Measurements from ENCODE around the gene UHRF2. TPM values are rescaled to one million over a fixed set of nuclear protein-coding genes. Genes with fewer than 3 reads are reported as not detected.
A peak's percentile ranks its signal among the peaks of the same experiment; 100 is the strongest.
"Not testable (repeated sequence)": the region's sequence is repeated elsewhere in the genome, so short reads cannot be mapped to it uniquely, and the experiment has no call there.

The UHRF2 gene
- polyA plus RNA-seq, 1 donor, result 52.3 TPM

DNA sequence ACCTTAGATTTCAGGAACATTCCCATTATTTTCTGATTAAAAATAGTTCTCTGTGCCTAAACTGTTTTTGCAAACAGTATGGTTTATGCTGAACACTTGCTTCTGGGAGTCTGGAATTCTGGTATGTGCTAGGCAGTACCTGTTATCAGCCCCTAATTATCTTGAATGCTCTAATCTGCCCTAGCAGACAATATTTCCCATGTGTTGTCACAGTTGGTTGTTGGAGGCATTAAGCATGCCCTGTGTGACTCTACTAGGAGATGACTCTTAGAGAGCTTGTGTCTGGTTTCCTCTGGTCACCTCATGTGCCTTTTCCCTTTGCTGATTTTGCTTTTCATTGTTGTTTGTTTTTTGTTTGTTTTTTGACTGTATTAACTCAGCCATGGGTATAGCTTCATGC, 36.6 kb downstream of the UHRF2 start:
- H3K36me3 ChIP-seq (ENCODE audit: control insufficient read depth, insufficient read depth, low read length), result peaks cover 6% of the 10 kb centered on the region
- H3K27ac ChIP-seq (ENCODE audit: low read length), result no peak overlapping the region
- no peaks in the 10 kb centered on the region for H3K4me1 ChIP-seq (ENCODE audit: control insufficient read depth, insufficient read depth, low read length)
- no peaks in the 10 kb centered on the region for H3K9me3 ChIP-seq (ENCODE audit: control insufficient read depth, low read depth, low read length)
- H3K4me3 ChIP-seq (ENCODE audit: low read length), result no peak overlapping the region
- DNase-seq, result peak in 1 of 2 donors; percentile 16
- no peaks in the 10 kb centered on the region for H3K27me3 ChIP-seq (ENCODE audit: control insufficient read depth, insufficient read depth, low read length)

DNA sequence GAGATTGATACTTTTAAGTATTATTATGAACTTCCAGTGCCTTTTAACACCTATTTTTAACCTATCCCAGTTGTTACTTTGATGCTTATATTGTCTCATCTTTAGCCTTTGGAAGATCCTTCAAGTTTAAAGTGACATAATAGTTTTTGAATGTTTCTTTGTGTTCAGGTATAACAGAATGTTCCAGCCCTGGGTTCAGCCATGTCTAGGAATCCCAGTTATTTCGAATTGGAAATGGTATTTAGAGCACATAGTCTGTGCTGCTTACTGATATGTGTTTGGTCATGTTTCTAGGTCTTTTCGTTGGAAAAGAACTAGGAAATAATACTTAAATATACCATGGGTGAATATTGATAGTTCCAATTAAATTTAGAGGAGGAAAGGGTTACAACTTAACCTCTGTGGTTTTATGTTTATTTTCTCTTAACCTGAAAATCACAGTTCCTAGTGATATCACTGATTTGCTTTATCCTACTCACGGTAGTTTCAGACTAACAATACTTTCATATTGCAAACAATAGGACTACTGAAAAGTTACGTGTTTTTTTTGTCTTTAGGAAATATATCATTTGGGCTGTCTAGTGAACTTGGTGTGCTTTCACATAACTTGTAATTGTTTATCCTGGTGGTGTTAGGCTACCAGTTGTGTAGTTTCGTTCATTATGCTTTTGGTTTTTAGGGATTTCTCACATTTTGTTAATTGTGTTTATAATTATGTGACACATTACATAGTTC, 37.8 kb downstream of the UHRF2 start:
- no peaks in the 10 kb centered on the region for H3K27me3 ChIP-seq (ENCODE audit: control insufficient read depth, insufficient read depth, low read length)
- DNase-seq, result no peak
- H3K4me3 ChIP-seq (ENCODE audit: low read length), result no peak overlapping the region
- H3K27ac ChIP-seq (ENCODE audit: low read length), result no peak overlapping the region
- H3K4me1 ChIP-seq (ENCODE audit: control insufficient read depth, insufficient read depth, low read length), result no peaks in the 10 kb centered on the region
- H3K9me3 ChIP-seq (ENCODE audit: control insufficient read depth, low read depth, low read length), result no peaks in the 10 kb centered on the region
- peaks cover 5% of the 10 kb centered on the region for H3K36me3 ChIP-seq (ENCODE audit: control insufficient read depth, insufficient read depth, low read length)
- 71% methylated on average over 3 of the region's 5 CpGs for WGBS (ENCODE audit: insufficient coverage, low lambda C conversion rate)

DNA sequence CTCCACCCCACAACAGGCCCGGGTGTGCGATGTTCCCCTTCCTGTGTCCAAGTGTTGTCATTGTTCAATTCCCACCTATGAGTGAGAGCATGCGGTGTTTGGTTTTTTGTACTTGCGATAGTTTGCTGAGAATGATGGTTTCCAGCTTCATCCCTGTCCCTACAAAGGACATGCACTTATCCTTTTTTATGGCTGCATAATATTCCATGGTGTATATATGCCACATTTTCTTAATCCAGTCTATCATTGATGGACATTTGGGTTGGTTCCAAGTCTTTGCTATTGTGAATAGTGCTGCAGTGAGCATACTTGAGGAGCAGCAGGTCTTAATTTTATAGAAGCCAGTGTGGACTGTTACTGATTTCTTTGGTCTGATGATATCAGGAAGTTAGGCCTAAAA, 42.3 kb downstream of the UHRF2 start:
- not testable (repeated sequence) for H3K27ac ChIP-seq (ENCODE audit: low read length); H3K36me3 ChIP-seq (ENCODE audit: control insufficient read depth, insufficient read depth, low read length); H3K9me3 ChIP-seq (ENCODE audit: control insufficient read depth, low read depth, low read length); H3K4me1 ChIP-seq (ENCODE audit: control insufficient read depth, insufficient read depth, low read length); H3K27me3 ChIP-seq (ENCODE audit: control insufficient read depth, insufficient read depth, low read length); H3K4me3 ChIP-seq (ENCODE audit: low read length); DNase-seq
- WGBS (ENCODE audit: insufficient coverage, low lambda C conversion rate), result 80% methylated on average over 1 of the region's 4 CpGs

DNA sequence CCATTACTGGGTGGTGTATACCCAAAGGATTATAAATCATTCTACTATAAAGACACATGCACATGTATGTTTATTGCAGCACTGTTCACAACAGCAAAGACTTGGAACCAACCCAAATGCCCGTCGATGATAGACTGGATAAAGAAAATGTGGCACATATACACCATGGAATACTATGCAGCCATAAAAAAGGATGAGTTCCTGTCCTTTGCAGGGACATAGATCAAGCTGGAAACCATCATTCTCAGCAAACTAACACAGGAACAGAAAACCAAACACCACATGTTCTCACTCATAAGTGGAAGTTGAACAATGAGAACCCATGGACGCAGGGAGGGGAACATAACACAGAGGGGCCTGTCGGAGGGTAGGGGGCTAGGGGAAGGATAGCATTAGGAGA, 45.7 kb downstream of the UHRF2 start:
- WGBS (ENCODE audit: insufficient coverage, low lambda C conversion rate), result no CpG with 5 or more reads among the region's 4 CpGs
- not testable (repeated sequence) for H3K27ac ChIP-seq (ENCODE audit: low read length); H3K9me3 ChIP-seq (ENCODE audit: control insufficient read depth, low read depth, low read length); H3K4me3 ChIP-seq (ENCODE audit: low read length); H3K4me1 ChIP-seq (ENCODE audit: control insufficient read depth, insufficient read depth, low read length); H3K27me3 ChIP-seq (ENCODE audit: control insufficient read depth, insufficient read depth, low read length); H3K36me3 ChIP-seq (ENCODE audit: control insufficient read depth, insufficient read depth, low read length); DNase-seq

DNA sequence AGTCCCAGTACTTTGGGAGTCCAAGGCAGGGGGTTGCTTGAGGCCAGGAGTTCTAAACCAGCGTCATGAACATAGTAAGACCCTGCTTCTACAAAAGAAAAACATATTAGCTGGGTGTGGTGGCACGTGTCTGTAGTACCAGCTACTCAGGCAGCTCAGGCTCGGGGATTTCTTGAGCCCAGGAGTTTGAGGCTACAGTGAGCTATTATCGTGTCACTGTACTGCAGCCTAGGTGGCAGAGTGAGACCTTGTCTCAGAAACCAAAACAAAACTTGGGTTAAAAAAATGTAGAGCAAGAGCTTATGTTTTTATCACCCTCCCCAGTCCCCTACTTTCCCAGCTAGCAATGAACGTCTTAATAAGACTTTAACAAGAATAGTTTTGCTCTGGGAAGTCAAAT, 46.7 kb downstream of the UHRF2 start:
- WGBS (ENCODE audit: insufficient coverage, low lambda C conversion rate), result no CpG with 5 or more reads among the region's 5 CpGs
- Histone ChIP-seq H3K4me1 (ENCODE audit: control insufficient read depth, insufficient read depth, low read length) (no peaks in the 10 kb centered on the region), H3K27me3 (ENCODE audit: control insufficient read depth, insufficient read depth, low read length) (no peaks in the 10 kb centered on the region), H3K4me3 (ENCODE audit: low read length) (no peak overlapping the region), H3K9me3 (ENCODE audit: control insufficient read depth, low read depth, low read length) (no peaks in the 10 kb centered on the region), H3K36me3 (ENCODE audit: control insufficient read depth, insufficient read depth, low read length) (peaks cover 10% of the 10 kb centered on the region), H3K27ac (ENCODE audit: low read length) (no peak overlapping the region)
- no peak for DNase-seq

DNA sequence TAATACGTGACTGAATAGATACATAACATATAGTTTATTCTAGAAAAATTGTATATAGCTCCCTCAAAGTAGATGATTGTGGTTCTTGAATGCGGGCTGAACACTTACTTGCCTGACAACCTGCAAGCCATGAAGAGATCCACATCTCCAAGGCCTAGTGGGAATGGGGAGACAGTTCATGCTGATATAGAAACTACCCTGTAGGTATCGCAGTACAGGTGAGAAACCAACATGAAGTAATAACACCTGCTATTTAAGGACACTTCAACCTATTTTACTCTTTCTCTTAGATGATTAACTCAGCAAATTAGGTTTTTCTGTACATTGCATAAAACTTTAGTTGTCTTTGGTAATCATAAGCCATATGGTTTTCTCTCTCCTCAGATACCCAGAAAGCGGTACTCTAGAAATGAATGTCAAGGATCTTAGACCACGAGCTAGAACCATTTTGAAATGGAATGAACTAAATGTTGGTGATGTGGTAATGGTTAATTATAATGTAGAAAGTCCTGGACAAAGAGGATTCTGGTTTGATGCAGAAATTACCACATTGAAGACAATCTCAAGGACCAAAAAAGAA, 47.3 kb downstream of the UHRF2 start:
- Histone ChIP-seq H3K27ac (ENCODE audit: low read length) (no peak overlapping the region), H3K4me3 (ENCODE audit: low read length) (no peak overlapping the region), H3K4me1 (ENCODE audit: control insufficient read depth, insufficient read depth, low read length) (no peaks in the 10 kb centered on the region), H3K36me3 (ENCODE audit: control insufficient read depth, insufficient read depth, low read length) (peaks cover 8% of the 10 kb centered on the region), H3K9me3 (ENCODE audit: control insufficient read depth, low read depth, low read length) (no peaks in the 10 kb centered on the region), H3K27me3 (ENCODE audit: control insufficient read depth, insufficient read depth, low read length) (no peaks in the 10 kb centered on the region)
- 100% methylated on average over 2 of the region's 5 CpGs for WGBS (ENCODE audit: insufficient coverage, low lambda C conversion rate)
- no peak for DNase-seq

DNA sequence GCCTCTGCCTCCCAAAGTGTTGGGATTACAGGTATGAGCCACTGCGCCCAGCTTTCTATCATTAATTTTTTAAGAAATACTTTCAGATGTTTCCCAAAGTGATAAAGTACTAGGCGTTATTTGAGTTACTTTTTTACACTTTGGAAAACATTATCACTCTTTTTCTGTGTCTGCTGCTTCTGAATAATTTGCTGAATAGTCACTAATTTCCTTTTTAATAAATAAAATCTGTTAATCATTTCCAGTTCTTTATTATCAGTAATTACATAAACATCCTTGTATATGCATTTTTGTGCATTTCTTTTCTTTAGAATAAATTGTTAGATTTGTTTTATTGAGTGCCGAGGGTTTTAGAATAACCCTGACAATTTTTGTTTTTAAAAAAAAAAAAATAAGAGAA, 48.6 kb downstream of the UHRF2 start:
- Histone ChIP-seq H3K36me3 (ENCODE audit: control insufficient read depth, insufficient read depth, low read length) (peaks cover 8% of the 10 kb centered on the region), H3K27ac (ENCODE audit: low read length) (no peak overlapping the region), H3K27me3 (ENCODE audit: control insufficient read depth, insufficient read depth, low read length) (no peaks in the 10 kb centered on the region), H3K4me1 (ENCODE audit: control insufficient read depth, insufficient read depth, low read length) (no peaks in the 10 kb centered on the region), H3K4me3 (ENCODE audit: low read length) (no peak overlapping the region), H3K9me3 (ENCODE audit: control insufficient read depth, low read depth, low read length) (no peaks in the 10 kb centered on the region)
- WGBS (ENCODE audit: insufficient coverage, low lambda C conversion rate), result 95% methylated on average over 2 of the region's 3 CpGs
- DNase-seq, result no peak

DNA sequence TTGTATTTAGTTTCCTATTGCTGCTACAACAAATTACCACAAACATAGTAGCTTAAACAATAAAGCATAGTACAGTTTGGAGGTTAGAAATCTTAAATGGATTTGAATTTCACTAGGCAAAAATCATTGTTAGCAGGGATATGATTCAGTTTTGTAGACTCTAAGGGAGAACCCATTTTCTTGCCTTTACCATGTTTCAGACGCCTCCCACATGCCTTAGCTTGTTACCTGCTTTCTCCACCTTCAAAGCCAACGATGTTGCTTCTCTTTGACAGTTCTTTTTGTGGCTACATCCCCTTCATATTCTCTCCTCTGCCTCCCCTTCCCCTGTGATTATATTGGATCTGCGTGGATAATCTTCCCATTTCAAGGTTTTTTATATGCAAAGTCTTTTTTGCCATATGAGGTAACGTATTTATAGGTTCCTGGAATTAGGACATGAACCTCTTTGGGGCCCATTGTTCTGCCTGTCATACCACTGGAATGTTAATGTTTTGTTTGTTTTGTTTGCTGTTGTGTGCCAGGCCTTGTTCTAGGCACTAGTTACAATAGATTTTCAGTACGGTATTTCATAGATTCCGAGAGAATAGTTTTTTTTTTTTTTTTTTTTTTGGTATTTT, 54.1 kb downstream of the UHRF2 start:
- Histone ChIP-seq H3K27ac (ENCODE audit: low read length) (no peak overlapping the region), H3K27me3 (ENCODE audit: control insufficient read depth, insufficient read depth, low read length) (no peaks in the 10 kb centered on the region), H3K4me1 (ENCODE audit: control insufficient read depth, insufficient read depth, low read length) (no peaks in the 10 kb centered on the region), H3K4me3 (ENCODE audit: low read length) (no peak overlapping the region), H3K9me3 (ENCODE audit: control insufficient read depth, low read depth, low read length) (no peaks in the 10 kb centered on the region), H3K36me3 (ENCODE audit: control insufficient read depth, insufficient read depth, low read length) (peaks cover 17% of the 10 kb centered on the region)
- no peak for DNase-seq
- WGBS (ENCODE audit: insufficient coverage, low lambda C conversion rate), result 93% methylated on average over 4 of the region's 6 CpGs

DNA sequence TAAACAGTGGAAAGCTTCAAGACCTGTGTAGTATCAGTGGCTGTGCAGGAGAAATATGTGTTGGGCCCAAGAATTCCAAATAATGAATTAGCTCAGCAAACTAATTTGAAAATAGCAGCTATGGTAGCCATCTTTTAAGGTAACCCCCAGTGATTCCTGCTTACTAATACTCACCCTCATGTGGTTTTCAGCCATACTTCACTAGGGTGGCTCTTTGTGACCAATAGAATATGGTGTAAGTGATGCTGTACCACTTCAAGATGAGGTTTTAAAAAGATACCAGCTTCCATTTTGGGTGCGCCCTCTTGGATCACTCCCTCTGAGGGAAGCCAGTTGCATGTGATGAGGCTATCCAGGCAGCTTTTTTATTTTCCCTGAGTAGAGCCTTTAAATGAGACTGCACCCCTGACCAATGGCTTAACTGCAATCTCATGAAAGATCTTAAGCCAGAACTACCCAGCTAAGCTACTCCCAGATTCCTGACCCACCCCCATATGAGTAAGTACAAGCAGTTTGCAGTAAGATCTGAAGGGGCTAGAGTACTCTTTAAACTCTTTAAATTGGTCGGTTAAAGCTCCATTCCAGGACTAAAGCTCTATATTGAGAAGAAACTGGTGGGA, 58.3 kb downstream of the UHRF2 start:
- Histone ChIP-seq H3K27me3 (ENCODE audit: control insufficient read depth, insufficient read depth, low read length) (no peaks in the 10 kb centered on the region), H3K27ac (ENCODE audit: low read length) (no peak overlapping the region), H3K36me3 (ENCODE audit: control insufficient read depth, insufficient read depth, low read length) (peaks cover 14% of the 10 kb centered on the region), H3K9me3 (ENCODE audit: control insufficient read depth, low read depth, low read length) (no peaks in the 10 kb centered on the region), H3K4me3 (ENCODE audit: low read length) (no peak overlapping the region), H3K4me1 (ENCODE audit: control insufficient read depth, insufficient read depth, low read length) (no peaks in the 10 kb centered on the region)
- 100% methylated on average over 1 of the region's 2 CpGs for WGBS (ENCODE audit: insufficient coverage, low lambda C conversion rate)
- DNase-seq, result no peak

DNA sequence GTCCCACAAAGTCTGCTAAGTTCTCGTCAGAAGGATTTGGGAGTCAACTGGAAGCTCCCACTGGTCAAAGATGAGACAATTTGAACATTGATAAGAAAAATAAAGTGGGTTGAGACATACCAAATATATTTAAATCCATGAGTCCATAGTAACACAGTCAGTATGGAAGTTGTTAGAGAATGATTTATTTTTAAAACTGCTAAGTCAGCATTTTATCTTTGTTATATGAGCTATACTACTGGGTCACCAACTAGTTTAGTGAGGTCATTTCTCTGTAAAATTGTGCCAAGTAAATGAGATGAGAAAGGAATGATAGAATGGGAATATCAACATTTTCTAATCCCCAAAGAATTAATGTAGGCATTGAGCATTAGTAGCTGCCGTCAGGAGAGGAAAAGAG, 60.2 kb downstream of the UHRF2 start:
- peaks cover 22% of the 10 kb centered on the region for H3K36me3 ChIP-seq (ENCODE audit: control insufficient read depth, insufficient read depth, low read length)
- no peak overlapping the region for H3K27ac ChIP-seq (ENCODE audit: low read length)
- H3K4me1 ChIP-seq (ENCODE audit: control insufficient read depth, insufficient read depth, low read length), result no peaks in the 10 kb centered on the region
- no peaks in the 10 kb centered on the region for H3K9me3 ChIP-seq (ENCODE audit: control insufficient read depth, low read depth, low read length)
- H3K27me3 ChIP-seq (ENCODE audit: control insufficient read depth, insufficient read depth, low read length), result no peaks in the 10 kb centered on the region
- 92% methylated on average over 2 of the region's 2 CpGs for WGBS (ENCODE audit: insufficient coverage, low lambda C conversion rate)
- H3K4me3 ChIP-seq (ENCODE audit: low read length), result no peak overlapping the region
- no peak for DNase-seq

Measured in large intestine (tissue), 3 donors.